Islet of Langerhans (tissue), 1 donor: ENCODE measurements around the gene EML1.
"Not testable (repeated sequence)": the region's sequence is repeated elsewhere in the genome, so short reads cannot be mapped to it uniquely, and the experiment has no call there.

Experiments used
- FAIRE-seq: peaks from one replicate; lab custom pipeline; 2011; peaks lifted over from hg19 to GRCh38; lab: Jason Lieb, UNC

EML1 gene

GRCh38 chr14:99940064-99940463, 146.9 kb downstream of the EML1 start:
- no peak for FAIRE-seq

DNA sequence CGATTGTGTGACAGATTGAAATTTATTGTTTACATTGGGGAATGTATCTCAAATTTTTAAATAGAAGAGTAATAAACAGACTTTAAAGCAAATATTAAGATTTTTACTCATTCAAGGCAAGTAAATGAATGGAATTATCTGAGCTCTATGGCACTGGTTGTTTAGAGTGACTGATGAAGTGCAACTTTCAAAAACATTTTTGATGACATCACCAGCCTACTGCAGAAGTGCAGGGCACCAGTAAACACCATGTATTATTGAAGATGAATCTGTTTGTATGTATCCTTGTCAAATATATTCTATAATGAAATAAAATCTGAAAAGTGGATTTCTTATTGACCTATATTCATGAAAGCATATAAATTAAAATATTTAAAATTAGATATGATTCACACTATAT, 148.0 kb downstream of the EML1 start:
- no peak for FAIRE-seq

GRCh38 chr14:99943620-99944019, 150.4 kb downstream of the EML1 start:
- FAIRE-seq, result no peak

DNA sequence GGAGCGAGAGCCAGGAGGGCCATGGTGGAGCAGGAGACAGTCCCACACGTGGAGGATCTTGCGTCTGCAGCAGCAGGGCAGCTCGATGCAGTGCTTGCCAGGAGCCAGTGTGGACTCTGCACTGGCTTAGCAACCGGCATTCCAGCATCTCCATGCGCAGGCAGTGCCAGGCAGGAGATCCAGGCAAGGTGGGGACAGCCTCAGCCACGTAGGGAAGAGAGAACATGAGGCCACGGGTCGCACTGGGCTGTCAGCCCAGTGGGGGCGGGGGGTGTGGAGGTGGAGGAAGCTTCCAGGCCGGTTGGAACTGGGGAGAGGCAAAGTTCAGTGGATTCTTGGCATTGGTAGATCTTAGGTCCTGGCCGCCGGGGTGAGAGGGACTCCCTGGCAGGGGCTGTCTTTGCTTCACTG, 151.0 kb downstream of the EML1 start:
- no peak for FAIRE-seq

DNA sequence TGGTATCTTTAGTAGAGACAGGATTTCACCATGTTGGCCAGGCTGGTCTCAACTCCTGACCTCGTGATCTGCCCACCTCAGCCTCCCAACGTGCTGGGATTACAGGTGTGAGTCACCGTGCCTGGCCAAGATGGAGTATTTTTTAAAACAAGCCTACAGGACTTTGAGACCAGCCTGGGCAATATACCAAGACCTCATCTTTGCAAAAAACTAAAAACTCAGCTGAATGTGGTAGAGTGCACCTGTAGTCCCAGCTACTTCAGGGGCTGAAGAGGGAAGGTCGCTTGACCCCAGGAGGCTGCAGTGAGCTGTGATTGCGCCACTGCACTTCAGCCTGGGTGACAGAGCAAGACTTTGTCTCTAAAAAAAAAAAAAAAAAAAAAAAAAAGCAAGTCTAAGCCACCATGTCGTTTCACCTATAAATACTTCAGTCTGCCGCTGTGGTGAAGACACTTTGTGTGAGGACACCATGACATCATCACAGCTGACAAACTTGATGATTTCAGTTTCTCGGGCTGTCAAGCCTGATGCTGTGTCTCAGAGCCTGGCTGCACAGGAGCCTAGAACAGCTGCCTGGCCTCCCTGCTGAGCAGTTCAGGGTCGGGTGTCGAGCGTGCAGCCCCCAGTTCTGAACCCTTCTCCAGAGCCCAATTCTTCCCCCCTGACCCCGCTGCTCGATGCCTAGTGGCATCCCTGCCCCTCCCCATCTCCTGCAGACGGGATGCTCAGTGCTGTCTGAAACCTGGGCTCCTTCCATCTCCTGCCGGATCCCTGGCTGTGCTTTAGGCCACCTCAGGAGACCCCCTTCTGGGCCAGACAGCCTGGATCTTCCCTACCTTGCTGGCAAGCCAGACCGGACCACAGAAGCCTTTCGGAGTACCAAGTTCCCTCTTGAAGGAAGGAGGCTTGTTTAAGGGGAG, 152.8 kb downstream of the EML1 start:
- FAIRE-seq, result no peak

- FAIRE-seq, result no peak
These were observed 153.7 kb downstream of the EML1 start for GRCh38 chr14:99946652-99947489.

DNA sequence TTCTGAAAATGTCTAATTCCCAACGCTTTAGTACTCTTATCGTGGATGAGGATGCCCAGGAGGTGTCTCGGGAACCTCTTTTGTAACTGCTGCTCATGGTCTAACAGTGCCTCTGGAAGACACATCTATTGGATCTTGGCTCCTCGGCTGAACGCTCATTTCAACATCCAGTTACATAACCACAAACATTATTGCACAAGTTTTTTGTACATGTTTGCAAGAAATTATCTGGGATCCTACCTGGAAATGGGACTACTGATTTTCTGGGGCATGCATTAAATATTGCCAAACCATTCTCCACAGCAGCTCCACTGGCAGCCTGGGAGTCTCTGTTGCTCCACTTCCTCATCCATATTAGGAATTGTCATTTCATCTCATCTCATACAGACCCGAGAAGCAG, 154.5 kb downstream of the EML1 start:
- FAIRE-seq, result no peak

DNA sequence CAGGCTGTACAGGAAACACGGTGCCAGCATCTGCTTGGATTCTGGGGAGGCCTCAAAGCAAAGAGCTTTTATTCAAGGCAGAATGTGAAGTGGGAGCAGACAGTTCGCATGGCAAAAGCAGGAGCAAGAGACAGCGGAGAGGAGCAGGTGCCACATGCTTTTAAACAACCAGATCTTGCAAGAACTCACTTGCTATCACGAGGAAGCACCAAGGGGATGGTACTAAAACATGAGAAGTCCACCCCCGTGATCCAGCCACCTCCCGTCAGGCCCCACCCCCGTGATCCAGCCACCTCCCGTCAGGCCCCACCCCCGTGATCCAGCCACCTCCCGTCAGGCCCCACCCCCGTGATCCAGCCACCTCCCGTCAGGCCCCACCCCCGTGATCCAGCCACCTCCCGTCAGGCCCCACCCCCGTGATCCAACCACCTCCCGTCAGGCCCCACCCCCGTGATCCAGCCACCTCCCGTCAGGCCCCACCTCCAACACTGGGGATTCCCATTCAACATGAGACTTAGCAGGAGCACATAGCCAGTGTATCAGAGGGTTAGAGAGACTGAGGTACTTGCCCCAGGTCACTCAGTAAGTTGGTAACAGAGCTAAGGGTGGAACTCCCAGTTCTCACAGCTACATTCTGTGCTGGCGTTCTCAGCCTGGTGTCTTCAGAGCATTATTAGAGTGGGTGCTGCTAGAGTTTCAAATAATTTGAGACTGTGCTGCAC, 156.0 kb downstream of the EML1 start:
- not testable (repeated sequence) for FAIRE-seq

- FAIRE-seq, result no peak
These were observed 157.0 kb downstream of the EML1 start for GRCh38 chr14:99950181-99950580.

- no peak for FAIRE-seq
These were observed 157.9 kb downstream of the EML1 start for GRCh38 chr14:99951085-99951484.

- FAIRE-seq, result no peak
These were observed 158.8 kb downstream of the EML1 start for GRCh38 chr14:99952039-99952438.

DNA sequence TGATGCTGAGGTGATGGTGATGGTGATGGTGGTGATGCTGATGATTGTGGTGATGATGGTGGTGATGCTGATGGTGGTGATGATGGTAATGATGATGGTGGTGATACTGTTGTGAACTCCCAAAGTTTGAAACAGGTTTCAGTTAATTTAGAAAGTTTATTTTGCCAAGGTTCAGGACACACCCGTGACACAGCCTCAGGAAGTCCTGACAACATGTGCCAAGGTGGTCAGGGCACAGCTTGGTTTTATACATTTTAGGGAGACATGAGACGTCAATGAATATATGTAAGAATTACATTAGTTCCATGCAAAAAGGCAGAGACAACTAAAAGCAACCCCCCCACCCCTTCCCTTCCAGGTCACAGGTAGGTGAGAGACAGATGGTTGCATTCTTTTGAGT, 159.2 kb downstream of the EML1 start:
- FAIRE-seq, result no peak

DNA sequence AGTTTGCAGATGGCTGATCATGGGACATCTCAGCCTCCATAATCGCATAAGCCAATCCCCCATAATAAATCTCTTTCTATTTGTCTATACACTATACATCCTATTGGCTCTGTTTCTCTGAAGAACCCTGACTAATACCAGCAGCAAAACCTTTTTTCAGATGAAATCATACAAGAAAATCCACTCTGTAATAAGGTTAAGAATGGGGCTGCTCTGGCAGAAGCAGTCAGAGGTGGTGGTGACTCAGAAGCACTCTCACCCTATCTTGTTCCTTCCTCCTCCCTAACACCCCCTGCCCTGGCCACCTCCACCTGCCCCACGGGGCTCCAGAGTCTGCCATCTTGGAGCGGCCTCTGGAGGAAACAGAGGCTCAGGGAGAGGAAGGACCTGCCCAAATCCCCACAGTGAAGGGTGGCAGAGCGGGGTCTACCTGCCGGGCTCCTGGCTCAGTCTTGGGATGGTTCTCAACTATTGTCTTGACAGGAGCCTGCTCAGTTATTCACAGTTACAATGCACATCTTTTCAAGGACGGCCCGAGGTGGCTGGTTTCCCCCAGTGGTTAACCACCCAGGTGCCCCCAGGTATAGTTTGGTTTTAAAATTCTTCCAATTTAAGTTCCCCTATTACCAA, 162.7 kb downstream of the EML1 start:
- FAIRE-seq, result no peak

GRCh38 chr14:99958380-99958779, 165.2 kb downstream of the EML1 start:
- no peak for FAIRE-seq

DNA sequence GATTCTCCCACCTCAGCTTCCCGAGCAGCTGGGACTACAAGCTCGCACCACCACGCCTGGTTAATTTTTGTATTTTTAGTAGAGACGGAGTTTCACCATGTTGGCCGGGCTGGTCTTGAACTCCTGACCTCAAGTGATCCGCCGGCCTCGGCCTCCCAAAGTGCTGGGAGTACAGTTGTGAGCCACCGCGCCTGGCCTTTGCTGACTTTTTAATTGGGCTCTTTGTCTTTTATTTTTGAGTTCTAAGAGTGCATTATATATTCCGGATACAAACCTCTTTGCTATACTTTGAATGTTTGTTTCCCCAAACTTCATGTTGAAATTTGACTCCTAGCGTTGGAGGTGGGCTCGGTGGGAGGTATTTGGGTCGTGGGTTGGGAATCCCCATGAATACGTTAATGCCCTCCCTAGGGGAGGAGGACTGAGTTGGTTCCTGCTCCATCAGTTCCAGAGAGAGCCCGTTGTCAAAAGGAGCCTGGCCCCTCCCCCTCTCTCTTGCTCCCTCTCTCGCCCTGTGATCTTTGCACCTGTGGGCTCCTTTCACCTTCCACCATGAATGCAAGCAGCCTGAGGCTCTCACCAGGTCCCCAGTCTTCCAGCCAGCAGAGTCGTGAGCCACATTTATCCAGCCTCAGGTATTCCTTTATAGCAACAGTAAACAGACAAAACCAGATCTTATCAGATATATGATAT, 168.8 kb downstream of the EML1 start:
- no peak for FAIRE-seq

GRCh38 chr14:99964979-99965378, 171.8 kb downstream of the EML1 start:
- no peak for FAIRE-seq

GRCh38 chr14:99966037-99966835, 173.0 kb downstream of the EML1 start:
- no peak for FAIRE-seq

DNA sequence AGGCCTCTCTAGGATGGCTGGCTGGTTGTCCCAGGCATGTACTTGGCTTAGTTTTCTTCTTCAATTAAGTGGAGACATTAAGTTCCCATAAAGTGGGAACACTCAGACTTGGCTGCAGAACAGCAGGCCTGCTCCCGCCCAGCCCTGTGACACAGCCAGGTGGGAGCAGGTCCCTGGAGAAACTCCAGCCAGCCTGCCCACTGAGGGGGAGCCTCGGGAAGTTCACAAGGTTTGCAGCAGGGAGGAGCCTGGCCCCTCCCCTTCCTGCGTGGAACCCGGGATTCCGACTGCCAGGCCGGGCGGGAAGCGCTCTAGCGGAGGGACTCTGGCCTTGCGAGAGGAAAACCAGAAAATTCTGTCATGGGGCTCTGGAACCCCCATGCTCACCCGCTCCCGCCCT, 173.7 kb downstream of the EML1 start:
- FAIRE-seq, result no peak

- no peak for FAIRE-seq
These were observed 175.1 kb downstream of the EML1 start for GRCh38 chr14:99968191-99968920.

DNA sequence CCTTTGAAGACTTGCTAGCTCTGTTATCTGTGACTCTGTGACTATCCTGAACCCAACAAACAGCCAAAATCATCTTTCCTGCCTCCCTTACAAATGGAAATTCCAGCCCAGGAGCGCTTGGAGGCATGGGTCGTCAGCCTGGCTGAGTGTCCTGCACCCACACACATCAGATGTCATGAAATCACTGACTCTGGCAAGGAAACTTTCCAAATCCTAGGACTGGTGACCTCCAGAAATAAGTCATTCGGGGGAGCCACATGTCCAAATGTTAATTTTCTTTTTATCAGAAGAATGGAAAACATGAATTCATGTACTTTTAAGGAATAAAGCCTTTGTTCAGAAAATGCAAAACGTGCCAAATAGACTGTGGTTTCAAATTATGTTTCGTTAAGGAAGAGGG, 175.7 kb downstream of the EML1 start:
- no peak for FAIRE-seq
